SW 1271 (cell line): ENCODE results near the gene FLT4.

ENCODE experiments used
- DNase-seq, 2 experiments: peaks; one replicate each; lab custom pipeline; 2025; lab: John Stamatoyannopoulos, UW

Gene FLT4

GRCh38 chr5:180642181-180642775 is 7.1 kb downstream of the FLT4 start:
- no peak for DNase-seq

GRCh38 chr5:180641566-180641900 is 7.9 kb downstream of the FLT4 start:
- no peak for DNase-seq

- DNase-seq, result no peak
These were observed 8.4 kb downstream of the FLT4 start for GRCh38 chr5:180640861-180641565.

- DNase-seq, result no peak
These were observed 8.9 kb downstream of the FLT4 start for GRCh38 chr5:180640611-180640860.

GRCh38 chr5:180639741-180640610 is 9.4 kb downstream of the FLT4 start:
- no peak for DNase-seq

- no peak for DNase-seq
These were observed 10.1 kb downstream of the FLT4 start for GRCh38 chr5:180639287-180639686.

GRCh38 chr5:180637962-180638680 is 11.3 kb downstream of the FLT4 start:
- no peak for DNase-seq

- DNase-seq, result no peak
These were observed 12.9 kb downstream of the FLT4 start for GRCh38 chr5:180636403-180637075.

- DNase-seq, result no peak
These were observed 13.4 kb downstream of the FLT4 start for GRCh38 chr5:180636016-180636402.

- DNase-seq, result no peak
These were observed 15.9 kb downstream of the FLT4 start for GRCh38 chr5:180633283-180634177.

GRCh38 chr5:180632768-180633167 is 16.6 kb downstream of the FLT4 start:
- no peak for DNase-seq

- DNase-seq, result peak in 1 of 2 experiments; percentile 64
These were observed 17.6 kb downstream of the FLT4 start for GRCh38 chr5:180631549-180632383.

- no peak for DNase-seq
These were observed 19.0 kb downstream of the FLT4 start for GRCh38 chr5:180630426-180630825.

- no peak for DNase-seq
These were observed 19.5 kb downstream of the FLT4 start for GRCh38 chr5:180629831-180630382.

- no peak for DNase-seq
These were observed 20.3 kb downstream of the FLT4 start for GRCh38 chr5:180628827-180629750.

- DNase-seq, result no peak
These were observed 21.2 kb downstream of the FLT4 start for GRCh38 chr5:180628211-180628610.

- DNase-seq, result no peak
These were observed 21.8 kb downstream of the FLT4 start for GRCh38 chr5:180627386-180628120.
